HG03439 (cell line): ENCODE data around the gene CDH23.

Source experiments
- ATAC-seq: cut with Tn5 transposase; IDR thresholded peaks from one replicate; pipeline ENCODE4 v1.9.1; 2021; ENCODE audit warnings: mild to moderate bottlenecking, moderate library complexity; ENCODE audit not compliant: unreplicated experiment

The CDH23 gene

GRCh38 chr10:71368643-71369042, 28.1 kb upstream of the CDH23 start:
- no peak for ATAC-seq

- ATAC-seq, result no peak
Observed at GRCh38 chr10:71369602-71370001, 27.1 kb upstream of the CDH23 start.

- ATAC-seq, result no peak
Observed at GRCh38 chr10:71370031-71370430, 26.7 kb upstream of the CDH23 start.

- ATAC-seq, result no peak
Observed at GRCh38 chr10:71371750-71372166, 25.0 kb upstream of the CDH23 start.

GRCh38 chr10:71372882-71373495, 23.7 kb upstream of the CDH23 start:
- no peak for ATAC-seq

- ATAC-seq, result no peak
Observed at GRCh38 chr10:71374481-71375233, 22.1 kb upstream of the CDH23 start.

- no peak for ATAC-seq
Observed at GRCh38 chr10:71375952-71376351, 20.8 kb upstream of the CDH23 start.

GRCh38 chr10:71378336-71379117, 18.2 kb upstream of the CDH23 start:
- ATAC-seq, result no peak

- ATAC-seq, result no peak
Observed at GRCh38 chr10:71379118-71379766, 17.5 kb upstream of the CDH23 start.

GRCh38 chr10:71380841-71381240, 15.9 kb upstream of the CDH23 start:
- ATAC-seq, result no peak

- ATAC-seq, result no peak
Observed at GRCh38 chr10:71381611-71382010, 15.1 kb upstream of the CDH23 start.

- no peak for ATAC-seq
Observed at GRCh38 chr10:71382028-71382427, 14.7 kb upstream of the CDH23 start.

GRCh38 chr10:71382757-71383156, 14.0 kb upstream of the CDH23 start:
- no peak for ATAC-seq

- ATAC-seq, result peak; percentile 71
Observed at GRCh38 chr10:71383972-71384687, 12.6 kb upstream of the CDH23 start.

GRCh38 chr10:71388171-71388570, 8.5 kb upstream of the CDH23 start:
- no peak for ATAC-seq

GRCh38 chr10:71388583-71389310, 8.0 kb upstream of the CDH23 start:
- no peak for ATAC-seq

GRCh38 chr10:71389768-71390460, 6.8 kb upstream of the CDH23 start:
- no peak for ATAC-seq

- ATAC-seq, result no peak
Observed at GRCh38 chr10:71390461-71390835, 6.3 kb upstream of the CDH23 start.

- ATAC-seq, result no peak
Observed at GRCh38 chr10:71390921-71391690, 5.6 kb upstream of the CDH23 start.
